PC-3 (cell line): ENCODE results near the gene FBN2.

ENCODE experiments used
- EZH2 ChIP-seq: fragments of 300-600 bp; sonication (generic); IDR thresholded peaks from one replicate; pipeline ENCODE4 v1.6.1; 2017; ENCODE audit warnings: antibody characterized with exemption, mild to moderate bottlenecking, low read length; ENCODE audit not compliant: unreplicated experiment
- EZH2phosphoT487 ChIP-seq: fragments of 300-600 bp; sonication (generic); IDR thresholded peaks from 2 replicates; pipeline ENCODE4 v1.6.1; 2018; ENCODE audit warnings: mild to moderate bottlenecking, antibody characterized with exemption, low read length, borderline replicate concordance
- TF ChIP-seq, protein P1 (sequence below): fragments of 300-600 bp; sonication (generic); conservative IDR thresholded peaks from 2 replicates; pipeline ENCODE4 v1.5.1; 2017; ENCODE audit warnings: antibody characterized with exemption, low read depth, mild to moderate bottlenecking, low read length

GRCh38 chr5:128237000-128237399 is 301.0 kb downstream of the FBN2 start:
- TF ChIP-seq EZH2 (no peak), EZH2phosphoT487 (no peak)
- TF ChIP-seq, protein P1, sequence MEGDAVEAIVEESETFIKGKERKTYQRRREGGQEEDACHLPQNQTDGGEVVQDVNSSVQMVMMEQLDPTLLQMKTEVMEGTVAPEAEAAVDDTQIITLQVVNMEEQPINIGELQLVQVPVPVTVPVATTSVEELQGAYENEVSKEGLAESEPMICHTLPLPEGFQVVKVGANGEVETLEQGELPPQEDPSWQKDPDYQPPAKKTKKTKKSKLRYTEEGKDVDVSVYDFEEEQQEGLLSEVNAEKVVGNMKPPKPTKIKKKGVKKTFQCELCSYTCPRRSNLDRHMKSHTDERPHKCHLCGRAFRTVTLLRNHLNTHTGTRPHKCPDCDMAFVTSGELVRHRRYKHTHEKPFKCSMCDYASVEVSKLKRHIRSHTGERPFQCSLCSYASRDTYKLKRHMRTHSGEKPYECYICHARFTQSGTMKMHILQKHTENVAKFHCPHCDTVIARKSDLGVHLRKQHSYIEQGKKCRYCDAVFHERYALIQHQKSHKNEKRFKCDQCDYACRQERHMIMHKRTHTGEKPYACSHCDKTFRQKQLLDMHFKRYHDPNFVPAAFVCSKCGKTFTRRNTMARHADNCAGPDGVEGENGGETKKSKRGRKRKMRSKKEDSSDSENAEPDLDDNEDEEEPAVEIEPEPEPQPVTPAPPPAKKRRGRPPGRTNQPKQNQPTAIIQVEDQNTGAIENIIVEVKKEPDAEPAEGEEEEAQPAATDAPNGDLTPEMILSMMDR, result no peak
